Measurements from ENCODE around the gene JMJD8. TPM values are rescaled to one million over a fixed set of nuclear protein-coding genes. Genes with fewer than 3 reads are reported as not detected.

Gene JMJD8
- total and polyA plus RNA-seq, 9 of the 15 experiments (the other 6 are each of a cell fraction or from before 2014, with no cell fraction given) = 1.2 to 50.6 (median 29.3) TPM

DNA sequence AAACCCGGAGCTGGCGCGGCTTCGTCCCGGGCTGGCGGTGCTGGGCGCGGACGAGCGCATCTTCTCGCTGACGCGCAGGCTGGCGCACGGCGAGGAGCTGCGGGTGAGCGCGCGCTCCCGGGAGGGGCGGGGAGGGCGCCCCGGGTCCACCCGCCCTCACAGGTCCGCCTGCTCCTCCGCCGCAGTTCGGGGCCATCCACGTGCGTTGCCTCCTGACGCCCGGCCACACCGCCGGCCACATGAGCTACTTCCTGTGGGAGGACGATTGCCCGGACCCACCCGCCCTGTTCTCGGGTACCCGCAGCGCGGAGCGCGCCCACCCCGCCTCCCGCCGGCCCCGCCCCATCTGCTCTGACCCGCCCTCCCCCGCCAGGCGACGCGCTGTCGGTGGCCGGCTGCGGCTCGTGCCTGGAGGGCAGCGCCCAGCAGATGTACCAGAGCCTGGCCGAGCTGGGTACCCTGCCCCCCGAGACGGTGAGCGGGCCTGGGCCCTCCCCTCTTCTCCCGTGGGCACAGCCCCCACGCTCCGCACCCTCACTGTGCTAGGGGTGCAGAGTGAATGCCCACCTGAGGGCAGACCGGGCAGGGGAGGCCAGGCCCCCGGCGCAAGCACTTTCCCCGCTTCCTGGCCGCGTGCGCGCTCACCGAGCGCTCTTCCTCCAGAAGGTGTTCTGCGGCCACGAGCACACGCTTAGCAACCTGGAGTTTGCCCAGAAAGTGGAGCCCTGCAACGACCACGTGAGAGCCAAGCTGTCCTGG lies 44.2 kb upstream of the JMJD8 start (continued):
- TF ChIP-seq, protein P1, sequence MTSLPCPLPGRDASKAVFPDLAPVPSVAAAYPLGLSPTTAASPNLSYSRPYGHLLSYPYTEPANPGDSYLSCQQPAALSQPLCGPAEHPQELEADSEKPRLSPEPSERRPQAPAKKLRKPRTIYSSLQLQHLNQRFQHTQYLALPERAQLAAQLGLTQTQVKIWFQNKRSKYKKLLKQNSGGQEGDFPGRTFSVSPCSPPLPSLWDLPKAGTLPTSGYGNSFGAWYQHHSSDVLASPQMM (CRISPR knock-in tag; IDR thresholded peaks at IDR 0.05) = no peak
- TF ChIP-seq, protein P2, sequence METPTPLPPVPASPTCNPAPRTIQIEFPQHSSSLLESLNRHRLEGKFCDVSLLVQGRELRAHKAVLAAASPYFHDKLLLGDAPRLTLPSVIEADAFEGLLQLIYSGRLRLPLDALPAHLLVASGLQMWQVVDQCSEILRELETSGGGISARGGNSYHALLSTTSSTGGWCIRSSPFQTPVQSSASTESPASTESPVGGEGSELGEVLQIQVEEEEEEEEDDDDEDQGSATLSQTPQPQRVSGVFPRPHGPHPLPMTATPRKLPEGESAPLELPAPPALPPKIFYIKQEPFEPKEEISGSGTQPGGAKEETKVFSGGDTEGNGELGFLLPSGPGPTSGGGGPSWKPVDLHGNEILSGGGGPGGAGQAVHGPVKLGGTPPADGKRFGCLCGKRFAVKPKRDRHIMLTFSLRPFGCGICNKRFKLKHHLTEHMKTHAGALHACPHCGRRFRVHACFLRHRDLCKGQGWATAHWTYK (CRISPR knock-in tag; IDR thresholded peaks at IDR 0.05) = peak; percentile 94
- TF ChIP-seq MXI1 (IDR thresholded peaks at IDR 0.05; ENCODE audit: low read depth, low read length) (peak; percentile 83), LARP7 (IDR thresholded peaks at IDR 0.05) (no peak), ARID2 (IDR thresholded peaks at IDR 0.05) (no peak), DPF2 (IDR thresholded peaks at IDR 0.05) (no peak), CC2D1A (IDR thresholded peaks at IDR 0.05) (no peak), RBBP5 (IDR thresholded peaks at IDR 0.05; ENCODE audit: borderline replicate concordance, insufficient read depth, low read length, poor library complexity, severe bottlenecking) (peak; percentile 21), ETV6 (IDR thresholded peaks at IDR 0.05; ENCODE audit: borderline replicate concordance in 1 of 2, low read depth in 2 of 2, low read length in 1 of 2) (no peak), ETV6 (CRISPR knock-in tag; IDR thresholded peaks at IDR 0.05; ENCODE audit: borderline replicate concordance) (no peak), XRCC4 (IDR thresholded peaks at IDR 0.05; ENCODE audit: extremely low read depth, insufficient read depth, insufficient read length) (no peak), RBM17 (IDR thresholded peaks at IDR 0.05; ENCODE audit: borderline replicate concordance, low read depth, low read length) (no peak), KLF16 (IDR thresholded peaks at IDR 0.05) (no peak), DDX20 (tag; IDR thresholded peaks at IDR 0.05; ENCODE audit: low read depth) (no peak), ZNF232 (CRISPR knock-in tag; IDR thresholded peaks at IDR 0.05) (no peak), TARDBP (IDR thresholded peaks at IDR 0.05) (no peak), ZNF134 (CRISPR knock-in tag; conservative IDR thresholded peaks at IDR 0.05) (no peak), TFAM (CRISPR knock-in tag; conservative IDR thresholded peaks at IDR 0.05) (no peak), ZNF75A (CRISPR knock-in tag; IDR thresholded peaks at IDR 0.05) (no peak), PCBP1 (IDR thresholded peaks at IDR 0.05; ENCODE audit: low read depth, low read length, poor library complexity, severe bottlenecking) (peak; percentile 49), HMG20B (CRISPR knock-in tag; IDR thresholded peaks at IDR 0.05) (no peak), ARHGAP35 (IDR thresholded peaks at IDR 0.05; ENCODE audit: partially characterized antibody) (no peak), IRF9 (tag; IDR thresholded peaks at IDR 0.05) (no peak), ZHX1 (conservative IDR thresholded peaks at IDR 0.05; ENCODE audit: low read length) (no peak), CBFA2T2 (conservative IDR thresholded peaks at IDR 0.05) (no peak)

Data from K562 (cell line).